Ishikawa (cell line): Measurements from ENCODE around the gene CLDN1.
A peak's percentile ranks its signal among the peaks of the same experiment; 100 is the strongest.

ENCODE experiments used
- CEBPB ChIP-seq: IDR thresholded peaks from 2 replicates; pipeline ENCODE4 v1.6.1; 2012
- CREB1 ChIP-seq: IDR thresholded peaks from 2 replicates; pipeline ENCODE4 v1.6.1; 2012; ENCODE audit warnings: low read depth
- EGR1 ChIP-seq: IDR thresholded peaks from 2 replicates; pipeline ENCODE4 v1.6.1; 2012
- EP300 ChIP-seq: IDR thresholded peaks from 2 replicates; pipeline ENCODE4 v1.6.1; 2012; ENCODE audit warnings: borderline replicate concordance
- FOXM1 ChIP-seq: IDR thresholded peaks from 2 replicates; pipeline ENCODE4 v1.6.1; 2012; ENCODE audit warnings: low read depth, borderline replicate concordance
- MAX ChIP-seq: IDR thresholded peaks from 2 replicates; pipeline ENCODE4 v1.6.1; 2012
- NFIC ChIP-seq: IDR thresholded peaks from 2 replicates; pipeline ENCODE4 v1.6.1; 2012
- RAD21 ChIP-seq: IDR thresholded peaks from 2 replicates; pipeline ENCODE4 v1.6.1; 2012; ENCODE audit warnings: low read depth
- REST ChIP-seq: IDR thresholded peaks from 2 replicates; pipeline ENCODE4 v1.6.1; 2012; ENCODE audit warnings: low read depth, mild to moderate bottlenecking
- TAF1 ChIP-seq: IDR thresholded peaks from 2 replicates; pipeline ENCODE4 v1.6.1; 2012; ENCODE audit warnings: low read depth, mild to moderate bottlenecking
- TCF12 ChIP-seq: IDR thresholded peaks from 2 replicates; pipeline ENCODE4 v1.6.1; 2012; ENCODE audit warnings: low read depth
- TEAD4 ChIP-seq: IDR thresholded peaks from 2 replicates; pipeline ENCODE4 v1.6.1; 2012
- USF1 ChIP-seq: IDR thresholded peaks from 2 replicates; pipeline ENCODE4 v1.6.1; 2012
- YY1 ChIP-seq: IDR thresholded peaks from 2 replicates; pipeline ENCODE4 v1.6.1; 2012; ENCODE audit warnings: low read depth
- ZBTB7A ChIP-seq: IDR thresholded peaks from 2 replicates; pipeline ENCODE4 v1.6.1; 2012; ENCODE audit warnings: low read depth

Gene CLDN1

GRCh38 chr3:190286014-190286413 is 36.2 kb downstream of the CLDN1 start:
- TF ChIP-seq YY1 (no peak), EGR1 (no peak), TCF12 (no peak), CEBPB (no peak), TEAD4 (no peak), USF1 (no peak), NFIC (no peak), EP300 (no peak), ZBTB7A (no peak), REST (no peak), CREB1 (no peak), MAX (no peak), TAF1 (no peak), RAD21 (no peak)

GRCh38 chr3:190281308-190282051 is 40.8 kb downstream of the CLDN1 start:
- no peak for TF ChIP-seq TEAD4
- peak; percentile 88 for TF ChIP-seq CEBPB

- TF ChIP-seq MAX (no peak), CREB1 (no peak), USF1 (no peak), YY1 (no peak), ZBTB7A (no peak), FOXM1 (no peak), TAF1 (no peak), RAD21 (no peak), CEBPB (no peak), NFIC (no peak), REST (no peak), EGR1 (no peak), EP300 (no peak), TEAD4 (no peak), TCF12 (no peak)
Measured at GRCh38 chr3:190279690-190280089, 42.6 kb downstream of the CLDN1 start.

GRCh38 chr3:190272747-190273146 is 49.5 kb downstream of the CLDN1 start:
- no peak for TF ChIP-seq YY1
- no peak for TF ChIP-seq TEAD4
- TF ChIP-seq ZBTB7A = no peak
- TF ChIP-seq CREB1 = no peak
- TF ChIP-seq REST = no peak

GRCh38 chr3:190269101-190269500 is 53.1 kb downstream of the CLDN1 start:
- TF ChIP-seq EGR1 (no peak), USF1 (no peak), ZBTB7A (no peak), CREB1 (no peak), TAF1 (no peak), CEBPB (no peak)
